SK-N-SH treated with all-trans-retinoic acid at 6 μM for 48 hours (cell line): Measurements from ENCODE around the gene TTC13.

ENCODE experiments used
- ARNTL ChIP-seq: fragments of 450-650 bp; formaldehyde crosslinking; IDR thresholded peaks from 2 replicates; pipeline ENCODE4 v1.5.0; 2020; ENCODE audit warnings: low read depth, mild to moderate bottlenecking, moderate library complexity, borderline replicate concordance
- GLIS3 ChIP-seq: fragments of 250-450 bp; sonication (Bioruptor Pico); IDR thresholded peaks from 2 replicates; pipeline ENCODE4 v1.5.0; 2020; ENCODE audit warnings: mild to moderate bottlenecking, moderate library complexity
- OSR1 ChIP-seq: fragments of 250-450 bp; sonication (Bioruptor Pico); IDR thresholded peaks from 2 replicates; pipeline ENCODE4 v1.8.0; 2022; ENCODE audit warnings: moderate library complexity, mild to moderate bottlenecking, inconsistent platforms
- ZC3H10 ChIP-seq: fragments of 250-450 bp; sonication (Bioruptor Pico); IDR thresholded peaks from 2 replicates; pipeline ENCODE4 v1.5.1; 2021; ENCODE audit warnings: mild to moderate bottlenecking, moderate library complexity
- ZNF565 ChIP-seq: fragments of 450-650 bp; formaldehyde crosslinking; conservative IDR thresholded peaks from 2 replicates; pipeline ENCODE4 v1.5.0; 2020; ENCODE audit warnings: low read depth, mild to moderate bottlenecking, moderate library complexity

- TF ChIP-seq OSR1 (CRISPR knock-in tag) (no peak), ARNTL (CRISPR knock-in tag) (no peak), ZC3H10 (no peak), ZNF565 (CRISPR knock-in tag) (no peak), GLIS3 (no peak)
Observed at GRCh38 chr1:230966358-230966873, 12.2 kb downstream of the TTC13 start.
